ENCODE results near the gene ZNF205.

ZNF205 gene

DNA sequence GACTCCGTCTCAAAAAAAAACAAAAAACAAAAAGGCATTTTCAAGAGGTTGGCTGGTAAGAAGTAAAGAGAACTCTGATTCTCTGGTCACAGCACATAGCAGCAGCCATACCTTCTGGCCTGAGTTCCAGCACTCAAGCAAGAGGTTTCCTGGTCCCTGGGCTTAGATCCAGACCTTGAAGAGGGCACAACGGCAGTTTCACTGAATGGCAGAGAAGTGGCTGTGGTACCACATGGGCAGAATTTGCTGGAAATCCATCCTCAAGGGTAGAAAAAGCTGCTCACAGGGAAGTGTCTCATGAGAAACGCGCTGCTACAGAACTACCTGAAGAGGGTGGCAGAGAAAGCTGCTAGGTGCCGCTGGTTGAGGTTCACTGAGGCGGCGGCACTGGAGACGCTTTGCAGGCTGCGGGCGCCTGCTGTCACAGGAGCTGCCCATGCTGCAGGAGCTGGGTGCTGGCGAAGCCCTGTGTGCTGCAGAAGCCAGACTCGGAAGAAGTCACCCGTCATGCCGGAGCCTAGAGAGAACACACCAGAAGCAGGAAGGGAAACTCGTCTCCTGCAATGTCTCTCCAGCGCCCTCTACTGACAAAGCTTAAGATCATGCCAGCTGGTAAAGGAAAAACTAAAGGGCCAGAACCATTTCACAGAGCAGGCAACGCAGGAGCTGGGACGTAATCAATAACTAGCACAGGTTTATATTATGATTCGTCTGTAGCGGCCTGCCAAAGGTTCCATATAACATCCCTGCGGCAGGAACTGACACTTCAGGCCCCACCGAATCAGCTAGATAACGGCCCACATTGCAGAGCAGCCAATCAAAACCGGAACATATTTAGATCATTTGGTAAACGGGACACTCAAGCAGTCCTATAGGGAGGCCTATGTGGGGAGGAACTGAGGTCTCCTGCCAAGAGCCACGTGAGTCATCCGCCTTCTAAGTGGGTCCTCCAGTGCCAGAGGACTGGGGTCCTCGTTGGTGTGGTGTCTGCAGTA is 17.0 kb downstream of the ZNF205 start:
- TF ChIP-seq, protein P1, sequence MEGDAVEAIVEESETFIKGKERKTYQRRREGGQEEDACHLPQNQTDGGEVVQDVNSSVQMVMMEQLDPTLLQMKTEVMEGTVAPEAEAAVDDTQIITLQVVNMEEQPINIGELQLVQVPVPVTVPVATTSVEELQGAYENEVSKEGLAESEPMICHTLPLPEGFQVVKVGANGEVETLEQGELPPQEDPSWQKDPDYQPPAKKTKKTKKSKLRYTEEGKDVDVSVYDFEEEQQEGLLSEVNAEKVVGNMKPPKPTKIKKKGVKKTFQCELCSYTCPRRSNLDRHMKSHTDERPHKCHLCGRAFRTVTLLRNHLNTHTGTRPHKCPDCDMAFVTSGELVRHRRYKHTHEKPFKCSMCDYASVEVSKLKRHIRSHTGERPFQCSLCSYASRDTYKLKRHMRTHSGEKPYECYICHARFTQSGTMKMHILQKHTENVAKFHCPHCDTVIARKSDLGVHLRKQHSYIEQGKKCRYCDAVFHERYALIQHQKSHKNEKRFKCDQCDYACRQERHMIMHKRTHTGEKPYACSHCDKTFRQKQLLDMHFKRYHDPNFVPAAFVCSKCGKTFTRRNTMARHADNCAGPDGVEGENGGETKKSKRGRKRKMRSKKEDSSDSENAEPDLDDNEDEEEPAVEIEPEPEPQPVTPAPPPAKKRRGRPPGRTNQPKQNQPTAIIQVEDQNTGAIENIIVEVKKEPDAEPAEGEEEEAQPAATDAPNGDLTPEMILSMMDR (IDR thresholded peaks at IDR 0.05; ENCODE audit: insufficient read depth, low read depth, low read length, missing control alignments) = peak; percentile 95
- H3K4me3 ChIP-seq (ENCODE audit: low read depth, low read length) = peak overlapping the region; percentile 63
- DNase-seq (ENCODE audit: low read depth) = peak; percentile 93

DNA sequence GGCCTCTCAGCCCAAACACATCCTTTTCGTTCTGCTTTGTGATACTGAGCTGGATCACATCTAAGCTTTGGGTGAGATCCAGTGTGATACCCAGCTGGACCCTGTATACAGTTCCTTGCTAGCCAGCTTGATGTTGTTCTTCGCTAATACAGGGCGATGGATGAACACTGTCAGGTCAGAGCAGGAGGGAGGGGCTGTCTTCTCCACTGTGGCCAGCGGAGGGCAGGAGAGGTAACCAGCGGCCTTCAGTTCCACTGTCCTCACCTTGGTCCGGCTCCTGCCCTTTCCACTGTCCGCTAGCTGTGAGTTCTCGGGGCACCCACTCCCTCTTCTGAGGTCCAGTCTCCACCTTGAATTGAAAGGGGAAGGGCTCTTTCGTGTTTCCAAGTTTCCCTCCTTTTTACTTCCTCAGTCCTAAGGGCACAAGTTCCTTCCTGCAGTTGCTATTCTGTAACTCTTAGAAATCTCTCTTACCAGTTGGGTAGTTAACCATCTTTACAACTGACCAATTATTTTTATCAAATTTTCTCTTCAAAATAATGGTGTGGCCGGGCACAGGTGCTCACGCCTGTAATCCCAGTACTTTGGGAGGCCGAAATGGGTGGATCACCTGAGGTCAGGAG is 19.5 kb downstream of the ZNF205 start:
- TF ChIP-seq, protein P1 (IDR thresholded peaks at IDR 0.05; ENCODE audit: insufficient read depth, low read depth, low read length, missing control alignments) = peak; percentile 50
- DNase-seq (ENCODE audit: low read depth) = no peak
- H3K4me3 ChIP-seq (ENCODE audit: low read depth, low read length) = no peak overlapping the region

DNA sequence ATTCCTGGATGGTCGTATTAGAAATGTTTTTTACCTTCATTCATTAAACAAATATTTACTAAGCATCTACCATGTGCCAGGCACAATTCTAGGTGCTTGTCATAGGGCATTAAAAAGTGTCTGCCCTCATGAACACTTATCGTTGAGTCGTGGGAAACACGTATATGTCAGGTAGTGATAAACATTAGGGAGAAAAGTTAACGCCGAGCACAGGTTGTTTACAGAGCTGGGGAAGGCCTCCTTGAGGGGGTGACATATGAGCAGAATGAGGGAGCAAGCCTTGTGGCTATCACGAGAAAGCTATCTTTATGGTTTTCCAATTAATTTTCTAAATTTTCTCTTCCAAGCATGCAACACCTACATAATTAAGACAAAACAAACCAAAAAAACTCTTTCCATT is 21.5 kb downstream of the ZNF205 start:
- DNase-seq (ENCODE audit: low read depth) = no peak
- peak overlapping the region; percentile 68 for H3K4me3 ChIP-seq (ENCODE audit: low read depth, low read length)
- TF ChIP-seq, protein P1 (IDR thresholded peaks at IDR 0.05; ENCODE audit: insufficient read depth, low read depth, low read length, missing control alignments) = no peak

DNA sequence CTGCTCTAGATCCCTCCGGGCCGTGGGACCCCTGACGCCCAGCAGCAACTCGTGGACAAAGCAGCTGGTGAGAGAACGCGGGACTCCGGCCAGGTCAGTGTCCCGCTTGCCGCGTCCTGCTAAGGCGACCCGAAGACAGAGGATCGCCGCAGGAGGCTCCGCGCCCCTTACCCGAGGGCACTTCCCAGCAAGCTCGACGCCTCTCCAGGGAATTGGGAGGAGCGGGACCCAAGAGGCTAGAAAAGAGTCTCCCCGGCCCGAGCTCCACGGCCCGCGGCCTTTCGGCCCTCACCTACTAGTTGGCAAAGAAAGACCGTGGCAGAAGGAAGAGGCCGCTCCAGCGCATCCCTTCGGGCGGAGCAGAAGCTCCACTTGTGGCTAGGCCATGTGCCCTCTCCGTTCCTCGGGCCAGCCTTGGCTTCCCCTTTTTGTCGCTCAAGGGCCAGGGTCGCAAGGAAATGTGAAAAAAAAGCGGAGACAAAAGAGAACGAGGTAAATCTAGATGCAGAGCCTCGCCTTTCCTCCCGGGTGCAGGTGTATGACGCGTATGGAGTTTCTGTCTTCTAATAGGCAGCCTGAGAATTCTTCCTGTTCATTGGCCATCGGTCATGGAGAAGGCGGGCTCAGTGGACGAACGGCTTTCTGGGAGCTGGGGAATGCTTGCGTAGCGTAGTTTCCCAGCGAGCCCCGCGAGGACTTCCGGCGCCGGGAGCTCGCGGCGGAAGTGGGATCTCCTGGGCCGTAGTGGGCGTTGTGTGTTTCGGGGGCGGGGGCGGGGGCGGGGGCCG is 22.1 kb downstream of the ZNF205 start, which contains the start of gene ZNF213:
Gene ZNF213, plus strand, starts transcription at position 692 of the 788 bp plus-strand sequence. CDS start 2,252 bp downstream, outside the sequence.
- peak within 1 kb of the TSS; percentile 81 for H3K4me3 ChIP-seq (ENCODE audit: low read depth, low read length)
- DNase-seq (ENCODE audit: low read depth) = peak; percentile 99
- TF ChIP-seq, protein P1 (IDR thresholded peaks at IDR 0.05; ENCODE audit: insufficient read depth, low read depth, low read length, missing control alignments) = no peak

DNA sequence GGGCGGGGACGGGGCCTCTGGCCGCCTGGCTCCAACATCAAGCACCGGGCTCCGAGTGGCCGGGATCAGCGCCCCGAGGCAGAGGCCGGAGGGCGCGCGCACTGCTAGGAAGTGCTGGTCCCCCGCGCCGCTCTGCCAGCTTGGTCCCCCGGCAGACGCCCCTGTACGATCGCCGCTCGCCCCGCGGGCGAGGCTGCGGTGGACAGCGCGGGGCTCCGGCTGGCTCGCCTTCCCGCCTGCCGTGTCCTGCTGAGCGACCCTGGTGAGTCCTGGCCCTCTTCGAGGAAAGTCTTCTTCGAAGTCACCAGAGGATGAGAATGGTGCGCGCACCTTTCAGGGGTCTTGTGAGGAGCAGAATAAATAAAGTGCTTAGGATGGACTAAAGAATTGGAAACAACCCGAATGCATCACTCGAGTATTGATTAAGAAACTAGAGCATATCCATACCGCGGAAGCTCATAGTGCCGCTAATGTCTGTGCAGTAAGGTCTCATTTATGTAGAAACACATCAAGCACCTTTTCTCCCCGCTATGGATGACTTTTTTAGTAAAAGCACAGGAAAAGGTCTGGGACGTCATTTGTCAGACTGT is 22.8 kb downstream of the ZNF205 start:
- TF ChIP-seq, protein P1 (IDR thresholded peaks at IDR 0.05; ENCODE audit: insufficient read depth, low read depth, low read length, missing control alignments) = no peak
- H3K4me3 ChIP-seq (ENCODE audit: low read depth, low read length) = peak overlapping the region; percentile 81
- DNase-seq (ENCODE audit: low read depth) = no peak

DNA sequence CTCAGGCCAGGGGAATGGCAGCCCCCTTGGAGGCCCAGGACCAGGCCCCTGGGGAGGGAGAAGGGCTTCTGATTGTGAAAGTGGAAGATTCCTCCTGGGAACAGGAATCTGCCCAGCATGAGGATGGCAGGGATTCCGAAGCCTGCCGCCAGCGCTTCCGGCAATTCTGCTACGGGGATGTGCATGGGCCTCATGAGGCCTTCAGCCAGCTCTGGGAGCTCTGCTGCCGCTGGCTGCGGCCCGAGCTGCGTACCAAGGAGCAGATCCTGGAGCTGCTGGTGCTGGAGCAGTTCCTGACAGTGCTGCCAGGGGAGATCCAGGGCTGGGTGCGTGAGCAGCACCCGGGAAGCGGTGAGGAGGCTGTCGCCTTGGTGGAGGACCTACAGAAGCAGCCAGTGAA is 24.9 kb downstream of the ZNF205 start:
- H3K4me3 ChIP-seq (ENCODE audit: low read depth, low read length) = no peak overlapping the region
- no peak for DNase-seq (ENCODE audit: low read depth)
- TF ChIP-seq, protein P1 (IDR thresholded peaks at IDR 0.05; ENCODE audit: insufficient read depth, low read depth, low read length, missing control alignments) = no peak

Measured in GM12865 (cell line).